ENCODE measurements around the gene SPAG9.
"Not testable (repeated sequence)": the region's sequence is repeated elsewhere in the genome, so short reads cannot be mapped to it uniquely, and the experiment has no call there.

The SPAG9 gene

DNA sequence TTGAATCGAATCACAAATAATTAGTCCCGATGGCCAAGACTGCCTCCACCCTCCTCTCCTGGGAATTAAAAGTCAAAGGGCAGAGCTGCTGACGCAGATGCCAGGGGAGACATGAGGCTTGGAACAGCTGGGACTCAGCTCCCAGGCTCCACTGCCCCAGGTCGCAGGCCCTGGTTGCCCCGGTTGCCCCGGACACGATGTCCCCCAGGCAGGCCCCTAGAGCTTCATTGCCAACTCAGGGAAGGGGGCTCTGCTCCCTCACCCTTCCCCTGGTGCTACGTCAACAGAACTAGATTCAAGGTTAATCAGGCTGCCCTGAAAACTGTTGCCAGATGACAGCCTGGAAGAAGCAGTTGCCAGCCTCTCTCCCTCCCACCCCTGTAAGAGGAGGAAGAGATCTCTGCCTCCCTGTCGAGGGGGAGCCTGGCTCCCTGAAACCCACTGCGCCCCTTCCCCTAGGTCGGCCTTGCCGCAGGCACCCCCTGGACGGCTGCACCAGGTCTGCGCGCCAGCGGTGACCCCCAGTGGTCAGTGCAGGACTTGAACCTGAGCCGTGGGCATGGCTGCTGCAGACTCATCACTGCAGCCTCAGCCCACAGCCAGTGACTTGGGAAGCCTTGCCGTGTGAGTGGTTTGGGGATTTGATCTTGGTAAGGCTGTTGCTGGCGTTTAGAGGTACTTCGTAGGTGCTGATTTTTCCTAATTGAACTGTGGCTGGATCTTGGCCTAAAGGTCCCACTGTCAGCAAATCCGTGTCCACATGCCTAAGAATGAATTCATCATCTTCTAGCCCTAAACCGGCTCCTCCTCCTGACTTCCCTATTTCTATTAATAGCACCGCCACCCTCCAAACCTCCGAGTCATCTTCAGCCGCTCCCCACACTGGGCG lies 170.4 kb downstream of the SPAG9 start:
- DNase-seq: peak; percentile 78

- no peak for DNase-seq
Measured at GRCh38 chr17:50949128-50949988, 171.3 kb downstream of the SPAG9 start.

- DNase-seq: no peak
Measured at GRCh38 chr17:50948711-50949110, 172.0 kb downstream of the SPAG9 start.

- no peak for DNase-seq
Measured at GRCh38 chr17:50947782-50948543, 172.7 kb downstream of the SPAG9 start.

GRCh38 chr17:50946891-50947781 lies 173.5 kb downstream of the SPAG9 start:
- no peak for DNase-seq

- no peak for DNase-seq
Measured at GRCh38 chr17:50946223-50946890, 174.3 kb downstream of the SPAG9 start.

DNA sequence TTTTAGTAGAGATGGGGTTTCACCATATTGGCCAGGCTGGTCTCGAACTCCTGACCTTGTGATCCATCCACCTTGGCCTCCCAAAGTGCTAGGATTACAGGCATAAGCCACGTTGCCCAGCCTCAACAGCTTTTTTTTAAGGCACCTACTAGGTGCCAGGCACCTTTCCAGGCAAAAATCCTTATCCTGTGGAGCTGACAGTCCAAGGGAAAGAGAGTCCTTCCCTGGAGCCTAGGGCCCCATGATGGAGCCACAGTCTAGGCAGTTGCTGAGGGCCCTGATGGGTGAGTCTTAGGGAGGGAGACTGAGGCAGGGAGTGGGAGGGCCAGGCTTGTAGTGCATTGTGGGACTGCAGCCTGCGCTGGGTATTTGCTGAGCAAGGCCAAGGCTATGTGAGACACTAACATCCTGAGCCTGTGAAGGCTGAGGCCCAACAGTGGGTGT lies 174.9 kb downstream of the SPAG9 start:
- no peak for DNase-seq

DNA sequence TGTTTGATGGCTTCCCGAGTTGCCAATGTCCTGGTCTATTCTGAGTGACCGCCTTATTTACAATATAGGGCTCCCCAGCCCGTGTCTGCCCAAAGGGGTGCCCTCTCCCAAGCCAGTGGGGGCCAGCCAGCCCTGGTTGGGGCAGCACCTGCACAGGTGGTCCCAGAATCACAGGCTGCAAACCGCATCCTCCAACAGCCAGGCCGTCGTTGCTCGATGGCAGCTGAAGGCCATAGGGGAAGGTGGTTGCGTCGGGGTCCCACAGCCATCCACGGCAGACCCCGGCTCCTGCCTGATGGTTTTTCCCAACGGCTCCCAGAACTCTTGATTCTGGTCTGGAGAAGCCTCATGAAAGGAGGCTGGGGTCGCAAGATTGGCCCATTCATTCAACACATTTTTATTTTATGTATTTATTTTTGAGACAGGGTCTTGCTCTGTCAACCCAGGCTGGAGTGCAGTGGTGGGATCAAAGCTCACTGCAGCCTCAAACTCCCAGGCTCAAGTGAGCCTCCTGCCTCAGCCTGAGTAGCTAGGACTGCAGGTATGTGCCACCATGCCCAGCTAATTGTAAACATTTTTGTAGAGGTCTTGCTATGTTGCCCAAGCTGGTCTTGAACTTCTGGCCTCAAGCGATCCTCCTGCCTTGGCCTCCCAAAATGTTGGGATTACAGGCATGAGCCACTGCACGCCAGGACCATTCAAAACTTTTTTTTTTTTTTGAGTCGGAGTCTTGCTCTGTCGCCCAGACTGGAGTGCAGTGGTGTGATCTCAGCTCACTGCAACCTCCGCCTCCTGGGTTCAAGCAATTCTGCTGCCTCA lies 175.6 kb downstream of the SPAG9 start:
- no peak for DNase-seq

DNA sequence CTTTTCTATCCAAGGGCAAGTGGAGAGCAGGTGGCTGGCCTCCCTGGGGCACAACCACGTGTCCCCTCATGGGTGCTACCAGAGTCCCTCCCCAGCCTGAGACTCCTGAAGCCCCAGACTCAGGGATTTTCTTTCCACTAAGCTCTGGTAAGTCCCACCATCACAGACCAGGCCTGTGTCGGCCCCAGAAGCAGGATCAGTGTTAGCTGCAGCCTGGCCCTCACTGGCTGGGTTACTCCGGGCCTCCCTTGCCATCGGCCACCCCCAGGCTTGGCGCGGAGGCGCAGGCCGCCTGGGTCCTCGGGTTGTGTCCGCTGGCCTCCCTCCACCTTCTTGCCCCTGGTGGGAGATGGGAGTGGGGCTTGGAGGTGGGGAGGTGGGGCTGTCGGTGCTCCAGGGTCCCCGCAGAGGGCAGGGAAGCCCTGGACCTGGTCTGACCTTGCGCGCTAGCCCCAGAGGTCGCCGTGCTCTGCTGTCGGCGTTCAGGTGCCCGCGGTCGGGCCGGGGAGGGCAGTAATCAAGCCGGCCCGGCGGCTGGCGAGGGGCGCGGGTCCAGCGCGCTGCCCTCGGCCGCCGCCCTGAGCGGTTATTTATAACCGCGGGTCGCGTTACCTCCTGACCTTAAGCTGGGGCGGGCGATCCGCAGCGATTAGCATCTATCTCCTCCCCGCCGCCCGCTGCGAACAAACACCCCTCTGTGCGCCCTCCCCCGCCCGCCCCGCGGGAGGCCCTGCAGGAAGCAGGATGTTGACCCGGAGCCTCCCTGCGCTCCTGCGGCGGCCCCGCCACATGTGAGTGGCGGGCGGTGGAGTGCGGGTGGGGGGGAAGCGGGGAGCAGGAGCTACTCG lies 176.4 kb downstream of the SPAG9 start:
- DNase-seq: no peak

- no peak for DNase-seq
Measured at GRCh38 chr17:50943575-50943933, 177.1 kb downstream of the SPAG9 start.

DNA sequence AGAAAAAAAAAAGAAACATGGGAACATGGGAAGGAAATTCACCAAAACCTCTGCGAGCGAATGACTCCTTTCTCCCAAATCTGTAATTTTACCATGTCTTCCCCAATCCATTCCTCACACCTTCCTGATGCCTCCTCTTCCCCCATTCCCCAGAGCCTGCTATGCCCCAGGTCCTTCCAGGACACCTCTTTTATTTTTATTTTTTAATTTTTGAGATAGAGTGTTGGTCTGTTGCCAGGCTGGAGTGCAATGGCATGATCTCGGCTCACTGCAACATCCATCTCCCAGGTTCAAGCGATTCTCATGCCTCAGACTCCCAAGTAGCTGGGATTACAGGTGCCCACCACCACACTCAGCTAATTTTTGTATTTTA lies 179.0 kb downstream of the SPAG9 start:
- DNase-seq: not testable (repeated sequence)

DNA sequence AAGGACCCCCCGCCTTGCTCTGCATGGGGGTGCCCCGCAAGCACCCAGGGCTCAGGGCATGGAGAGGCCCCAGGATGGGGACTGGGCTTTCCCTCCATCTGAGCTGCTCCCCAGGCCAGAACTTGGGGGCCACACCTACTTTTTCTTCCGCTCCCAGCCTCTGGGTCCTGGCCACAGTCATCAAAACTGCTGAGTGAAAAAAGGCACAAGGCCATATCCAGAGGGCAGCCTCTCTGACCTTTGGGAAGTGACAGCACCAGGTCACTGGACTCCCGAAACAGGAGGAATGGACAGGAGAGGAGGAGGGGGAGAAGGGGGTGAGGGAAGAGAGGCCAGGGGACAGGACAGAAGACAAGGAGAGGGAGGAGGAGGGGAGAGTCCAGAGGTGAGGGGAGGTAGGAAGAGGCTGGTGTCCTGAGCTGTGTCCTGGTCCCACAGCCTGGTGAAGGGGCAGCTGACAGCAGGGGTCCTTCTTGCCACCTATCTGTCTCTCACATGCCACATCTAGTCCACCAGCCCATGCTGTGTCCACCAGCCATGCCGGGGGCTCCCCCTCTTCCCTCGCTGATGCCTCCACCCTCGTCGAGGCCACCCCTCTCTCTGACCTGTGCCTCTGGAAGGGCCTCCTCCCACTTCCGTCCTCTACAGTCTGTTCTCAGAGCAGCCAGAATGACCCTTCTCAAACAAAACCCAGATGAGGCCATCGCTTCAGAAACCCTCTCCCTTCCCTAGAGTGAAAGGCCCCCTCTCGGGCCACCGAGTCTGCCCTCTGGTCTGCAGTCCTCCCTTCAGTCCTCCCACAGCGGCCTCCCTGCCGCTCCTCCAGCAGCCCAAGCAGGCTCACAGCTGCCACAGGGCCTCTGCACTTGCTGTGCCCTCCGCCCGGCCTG lies 180.6 kb downstream of the SPAG9 start:
- no peak for DNase-seq

DNA sequence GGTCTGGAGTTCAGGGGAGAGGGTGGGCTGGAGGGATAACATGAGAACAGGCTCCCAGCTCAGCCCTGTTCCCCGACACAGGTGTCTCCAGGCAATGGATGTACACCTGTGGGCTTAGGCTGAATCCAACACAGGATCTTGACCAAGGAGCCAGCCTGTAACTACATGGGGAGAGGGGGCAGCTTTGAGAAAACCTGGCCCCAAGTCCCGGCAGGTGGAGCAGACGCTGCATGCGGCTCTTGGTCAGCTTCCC lies 181.2 kb downstream of the SPAG9 start:
- no peak for DNase-seq

- DNase-seq: no peak
Measured at GRCh38 chr17:50938821-50939541, 181.7 kb downstream of the SPAG9 start.

- no peak for DNase-seq
Measured at GRCh38 chr17:50935996-50936266, 184.7 kb downstream of the SPAG9 start.

DNA sequence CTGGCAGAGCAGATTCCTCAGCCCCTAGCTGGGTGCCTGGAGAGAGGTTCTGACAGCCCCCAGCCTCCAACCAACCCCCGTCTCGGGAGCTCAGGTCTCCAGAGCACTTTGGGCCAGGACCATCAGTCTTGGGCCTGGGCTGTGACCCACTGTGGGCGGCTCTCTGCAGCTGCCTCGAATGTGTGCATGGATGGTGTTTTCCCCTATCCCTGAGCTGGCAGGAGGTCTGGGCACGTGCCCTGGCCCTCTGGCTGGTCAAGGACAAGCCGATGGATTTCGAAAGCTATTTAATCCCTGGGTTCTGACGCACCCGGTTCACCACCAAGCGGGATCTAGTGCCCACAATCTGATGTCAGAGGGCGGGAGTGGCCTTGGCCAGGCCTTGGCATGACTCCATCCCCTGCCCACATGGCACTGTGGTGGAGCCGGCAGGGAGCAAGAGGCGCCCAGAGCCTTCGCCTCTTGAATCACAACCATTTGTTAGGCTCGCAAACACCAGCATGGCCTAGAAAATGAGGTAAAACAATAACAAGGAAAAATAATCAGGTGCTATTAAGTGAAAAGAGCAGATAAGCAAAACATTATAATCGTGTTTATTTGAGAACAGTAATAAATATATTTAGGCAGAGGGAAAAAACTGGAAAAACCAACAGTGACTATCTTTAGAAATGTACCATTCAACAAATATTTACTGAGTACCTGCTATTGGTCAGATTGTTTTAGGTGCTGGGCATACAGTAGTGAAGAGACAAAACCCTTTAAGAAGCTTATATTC lies 185.3 kb downstream of the SPAG9 start:
- no peak for DNase-seq

GRCh38 chr17:50934672-50935220 lies 185.9 kb downstream of the SPAG9 start:
- DNase-seq: no peak

Data from SIG-M5 (cell line).